Measurements from ENCODE around the gene DYNLT1.
A peak's percentile ranks its signal among the peaks of the same experiment; 100 is the strongest.

- TF ChIP-seq CTCF (conservative IDR thresholded peaks at IDR 0.05; ENCODE audit: low read length) (0 out of 2 replicates have a peak, but pooled peaks have one; percentile 10), EZH2phosphoT487 (IDR thresholded peaks at IDR 0.05; ENCODE audit: borderline replicate concordance) (no peak)
Observed at GRCh38 chr6:158661156-158661685, 16.7 kb upstream of the DYNLT1 start.

All from Loucy (cell line).